ENCODE data around the gene EYA3.

The EYA3 gene

DNA sequence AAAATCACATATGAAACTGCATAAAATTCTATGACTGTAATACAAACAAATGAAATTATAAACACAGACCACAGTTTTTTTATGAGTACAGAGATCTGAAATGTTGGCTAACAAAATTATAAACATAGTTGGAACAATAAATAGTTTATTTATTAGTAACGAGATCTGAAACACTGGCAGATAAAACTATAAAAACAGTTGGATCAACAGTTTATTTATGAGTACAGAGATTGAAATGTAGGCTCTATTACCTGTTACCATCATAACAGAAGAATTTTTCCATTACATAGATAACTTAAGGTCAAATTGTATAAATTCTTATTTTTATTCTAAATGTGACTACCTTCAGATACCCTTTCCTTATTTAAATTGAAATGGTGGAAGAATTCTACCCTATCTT, 14.5 kb downstream of the EYA3 start:
- Histone ChIP-seq H3K4me3 (no peak overlapping the region), H3K27ac (no peak overlapping the region)
- DNase-seq (ENCODE audit: low spot score), result no peak
- TF ChIP-seq, protein P1, sequence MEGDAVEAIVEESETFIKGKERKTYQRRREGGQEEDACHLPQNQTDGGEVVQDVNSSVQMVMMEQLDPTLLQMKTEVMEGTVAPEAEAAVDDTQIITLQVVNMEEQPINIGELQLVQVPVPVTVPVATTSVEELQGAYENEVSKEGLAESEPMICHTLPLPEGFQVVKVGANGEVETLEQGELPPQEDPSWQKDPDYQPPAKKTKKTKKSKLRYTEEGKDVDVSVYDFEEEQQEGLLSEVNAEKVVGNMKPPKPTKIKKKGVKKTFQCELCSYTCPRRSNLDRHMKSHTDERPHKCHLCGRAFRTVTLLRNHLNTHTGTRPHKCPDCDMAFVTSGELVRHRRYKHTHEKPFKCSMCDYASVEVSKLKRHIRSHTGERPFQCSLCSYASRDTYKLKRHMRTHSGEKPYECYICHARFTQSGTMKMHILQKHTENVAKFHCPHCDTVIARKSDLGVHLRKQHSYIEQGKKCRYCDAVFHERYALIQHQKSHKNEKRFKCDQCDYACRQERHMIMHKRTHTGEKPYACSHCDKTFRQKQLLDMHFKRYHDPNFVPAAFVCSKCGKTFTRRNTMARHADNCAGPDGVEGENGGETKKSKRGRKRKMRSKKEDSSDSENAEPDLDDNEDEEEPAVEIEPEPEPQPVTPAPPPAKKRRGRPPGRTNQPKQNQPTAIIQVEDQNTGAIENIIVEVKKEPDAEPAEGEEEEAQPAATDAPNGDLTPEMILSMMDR (IDR thresholded peaks at IDR 0.05), result no peak

DNA sequence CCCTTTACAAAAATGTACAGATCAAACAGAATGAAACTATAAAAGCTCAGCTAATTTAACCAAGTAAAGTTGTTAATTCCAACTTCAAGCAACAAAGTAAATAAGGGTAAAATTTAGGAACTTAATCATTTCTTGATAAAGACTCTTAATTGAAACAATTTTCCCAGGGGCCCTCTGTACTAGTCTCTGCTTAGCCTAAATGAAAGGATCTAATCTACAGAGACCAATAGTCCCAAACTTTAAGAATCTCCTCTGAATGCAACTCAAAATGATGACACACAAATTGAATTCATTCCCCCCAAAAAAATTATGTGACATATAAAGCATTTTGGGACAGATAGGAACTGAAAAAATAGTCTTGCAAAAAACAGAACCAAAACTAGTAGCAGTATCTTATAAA, 16.6 kb downstream of the EYA3 start:
- no peak for DNase-seq (ENCODE audit: low spot score)
- TF ChIP-seq, protein P1 (IDR thresholded peaks at IDR 0.05), result no peak
- Histone ChIP-seq H3K27ac (no peak overlapping the region), H3K4me3 (no peak overlapping the region)

DNA sequence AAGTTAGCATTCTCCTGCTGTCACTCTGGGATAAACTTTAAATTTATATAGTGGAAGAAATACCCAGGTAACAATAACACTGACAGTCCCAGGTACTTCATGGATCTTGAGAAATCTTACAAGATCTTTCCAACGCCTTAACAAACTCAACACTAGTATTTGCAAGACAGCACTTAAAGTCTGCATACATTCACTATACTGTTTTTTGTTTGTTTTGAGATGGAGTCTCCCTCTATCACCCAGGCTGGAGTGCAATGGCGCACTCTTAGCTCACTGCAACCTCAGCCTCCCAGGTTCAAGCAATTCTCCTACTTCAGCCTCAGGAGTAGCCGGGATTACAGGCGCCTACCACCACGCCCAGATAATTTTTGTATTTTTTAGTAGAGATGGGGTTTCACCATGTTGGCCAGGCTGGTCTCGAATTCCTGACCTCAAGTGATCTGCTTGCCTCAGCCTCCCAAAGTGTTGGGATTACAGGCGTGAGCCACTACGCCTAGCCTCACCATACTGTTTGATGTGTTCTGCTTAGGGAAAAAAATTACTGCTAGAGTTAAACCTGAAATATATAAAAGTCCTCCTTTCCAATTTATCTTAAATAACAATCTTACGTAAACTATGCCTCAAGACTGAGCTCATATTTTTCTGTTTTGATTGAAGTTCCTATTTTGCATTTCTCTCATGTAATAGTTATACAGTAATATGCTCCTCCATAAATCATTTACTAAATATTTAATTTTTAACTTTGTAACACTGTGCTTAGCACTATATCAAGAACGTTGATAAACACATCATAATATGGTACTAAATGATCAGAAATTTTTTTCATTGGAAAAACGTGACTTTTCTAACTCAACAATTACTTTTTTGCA, 17.5 kb downstream of the EYA3 start:
- Histone ChIP-seq H3K4me3 (no peak overlapping the region), H3K27ac (no peak overlapping the region)
- no peak for DNase-seq (ENCODE audit: low spot score)
- TF ChIP-seq, protein P1 (IDR thresholded peaks at IDR 0.05), result no peak

DNA sequence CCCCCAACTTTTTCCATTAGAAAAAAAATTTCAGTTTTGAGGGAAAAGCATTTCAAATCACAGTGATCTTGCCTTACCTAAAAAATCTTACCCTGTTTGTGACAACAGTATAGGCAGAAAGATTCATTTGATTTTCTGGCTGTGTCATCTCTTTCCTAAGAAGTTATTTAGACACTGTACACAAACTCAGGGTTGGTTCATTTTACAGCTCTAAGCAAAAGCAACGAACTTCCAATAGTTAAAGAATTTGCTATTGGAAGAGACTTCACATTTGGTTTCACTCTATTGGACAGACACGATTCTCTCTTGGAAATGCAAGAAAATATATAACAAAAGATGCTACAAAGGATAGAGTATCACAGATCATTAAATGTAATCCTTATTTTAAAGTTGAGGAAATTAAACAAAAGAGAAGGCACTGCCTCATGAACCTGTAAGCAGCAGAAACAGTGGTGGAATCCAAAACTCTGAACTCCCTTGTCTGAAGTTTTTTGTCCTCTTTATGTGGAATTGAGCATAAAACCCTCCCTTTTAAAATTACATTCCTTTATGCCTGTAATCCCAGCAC, 20.8 kb downstream of the EYA3 start:
- H3K4me3 ChIP-seq, result no peak overlapping the region
- DNase-seq (ENCODE audit: low spot score), result no peak
- H3K27ac ChIP-seq, result no peak overlapping the region
- TF ChIP-seq, protein P1 (IDR thresholded peaks at IDR 0.05), result no peak

DNA sequence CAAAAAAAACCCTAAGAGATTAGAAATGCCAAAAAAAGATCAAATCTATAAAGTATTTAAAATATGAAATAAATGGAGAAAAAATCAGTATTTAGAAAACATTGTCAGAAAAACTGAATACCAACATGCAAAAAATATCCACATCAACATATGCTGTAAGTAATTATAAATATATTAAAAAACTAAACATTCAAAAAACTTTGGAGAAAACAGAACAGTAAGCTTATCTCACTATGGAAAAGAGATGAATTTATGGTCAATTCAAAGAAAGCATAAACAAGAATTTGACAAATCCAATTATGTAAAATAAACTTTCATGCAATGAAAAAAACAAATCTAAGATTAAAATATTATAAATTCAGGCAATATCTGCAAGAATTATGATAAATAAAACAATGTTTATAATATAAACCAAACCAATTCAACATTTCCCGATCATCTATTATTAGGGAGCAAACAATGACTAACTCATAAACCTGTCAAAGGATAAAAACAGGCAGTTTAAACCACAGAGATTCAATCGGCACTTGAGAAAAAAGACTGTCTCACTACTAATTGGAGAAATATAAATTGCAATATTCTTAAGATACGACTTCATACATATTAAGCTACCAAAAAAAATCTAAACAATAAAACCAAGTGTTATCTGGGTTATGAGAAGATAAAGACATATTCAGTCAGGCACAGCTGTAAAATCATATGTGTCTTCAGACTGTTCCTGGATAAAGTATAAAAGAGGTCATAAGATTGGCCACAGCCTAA, 21.8 kb downstream of the EYA3 start:
- no peak overlapping the region for H3K27ac ChIP-seq
- TF ChIP-seq, protein P1 (IDR thresholded peaks at IDR 0.05), result no peak

DNA sequence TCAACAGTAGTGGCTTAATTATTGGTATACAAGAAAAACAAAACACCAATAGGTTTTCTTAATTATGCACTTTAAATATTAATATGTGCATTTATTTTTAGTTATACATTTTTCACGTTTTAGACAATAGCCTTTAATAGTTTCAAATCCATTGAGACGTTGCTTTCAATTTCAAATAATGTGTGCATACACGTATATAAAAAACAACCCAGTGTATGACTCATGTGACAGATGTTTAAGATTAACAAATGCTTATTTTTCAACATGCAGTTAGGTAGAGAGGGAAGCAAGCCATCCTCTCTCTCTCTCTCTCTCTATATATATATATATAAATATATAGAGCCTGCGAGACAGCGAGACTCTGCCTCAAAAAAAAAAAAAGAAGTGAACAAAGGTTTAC, 24.3 kb downstream of the EYA3 start:
- no peak for DNase-seq (ENCODE audit: low spot score)
- TF ChIP-seq, protein P1 (IDR thresholded peaks at IDR 0.05), result no peak
- Histone ChIP-seq H3K27ac (no peak overlapping the region), H3K4me3 (no peak overlapping the region)

More for the DNA sequence above, 21.8 kb downstream of the EYA3 start:
- no peak overlapping the region for H3K4me3 ChIP-seq
- no peak for DNase-seq (ENCODE audit: low spot score)

Measured in coronary artery (tissue), 2 donors.